OCI-LY3 (cell line): ENCODE results near the gene YBX2.

ENCODE experiments used
- CTCF ChIP-seq: fragments of 200-600, 300-600 bp; sonication (generic); IDR thresholded peaks from 2 replicates; pipeline ENCODE4 v1.5.1; 2014; ENCODE audit warnings: antibody characterized with exemption, low read length, low read depth
- EZH2phosphoT487 ChIP-seq: fragments of 200-600 bp; shearing (Covaris generic); IDR thresholded peaks from 2 replicates; pipeline ENCODE4 v1.6.1; 2018; ENCODE audit warnings: antibody characterized with exemption, mixed run types, low read depth

GRCh38 chr17:7253082-7253481 lies 41.4 kb downstream of the YBX2 start:
- TF ChIP-seq CTCF (no peak), EZH2phosphoT487 (no peak)
